K562 (cell line): ENCODE data around the gene LCP2. TPM values are rescaled to one million over a fixed set of nuclear protein-coding genes. Genes with fewer than 3 reads are reported as not detected.

Source experiments
- ARID1B ChIP-seq: fragments of 450-650 bp; IDR thresholded peaks from 2 replicates; pipeline ENCODE4 v1.6.1; 2016; ENCODE audit warnings: antibody characterized with exemption, mild to moderate bottlenecking, inconsistent platforms
- CTBP1 ChIP-seq: fragments of 450-650 bp; IDR thresholded peaks from 2 replicates; pipeline ENCODE4 v1.6.1; 2016; ENCODE audit warnings: borderline replicate concordance
- EP300 ChIP-seq: IDR thresholded peaks from 2 replicates; pipeline ENCODE4 v1.6.1; 2012; ENCODE audit warnings: low read length, improper control_type of control experiment
- HNRNPK ChIP-seq: fragments of 200-400 bp; formaldehyde crosslinking; IDR thresholded peaks from one replicate; pipeline ENCODE4 v1.6.1; 2018; ENCODE audit warnings: mild to moderate bottlenecking, low read depth, low read length; ENCODE audit not compliant: poor library complexity, severe bottlenecking
- JUND ChIP-seq, 2 experiments: IDR thresholded peaks; 2 replicates in 1 of 2; 3 replicates in 1 of 2; pipeline ENCODE4 v1.6.1; 2011; ENCODE audit warnings: borderline replicate concordance in 2 of 2, low read depth in 2 of 2, low read length in 2 of 2, improper control_type of control experiment in 1 of 2, missing biosample characterization in 1 of 2, missing genetic modification characterization in 1 of 2, missing genetic modification reagents in 1 of 2
- NFIC ChIP-seq: fragments of 450-650 bp; IDR thresholded peaks from 2 replicates; pipeline ENCODE4 v1.6.1; 2017; ENCODE audit warnings: mild to moderate bottlenecking, inconsistent platforms
- SMAD3 ChIP-seq: fragments of 450-650 bp; formaldehyde crosslinking; conservative IDR thresholded peaks from 2 replicates; pipeline ENCODE4 v1.4.0; 2020; ENCODE audit warnings: mild to moderate bottlenecking
- SRF ChIP-seq, 2 experiments: fragments of 250-450, 450-650 bp in 1 of 2; sonication (Bioruptor Pico) in 1 of 2; sonication (generic) in 1 of 2; formaldehyde crosslinking; IDR thresholded peaks; 2 replicates each; pipeline versions ENCODE4 v1.5.0 to v1.5.1; 2020 to 2022; ENCODE audit warnings: mild to moderate bottlenecking in 1 of 2, missing genetic modification reagents in 1 of 2
- STAT5A ChIP-seq: IDR thresholded peaks from 2 replicates; pipeline ENCODE4 v1.6.1; 2012; ENCODE audit warnings: low read length, inconsistent platforms, borderline replicate concordance
- TCF3 ChIP-seq: sonication (generic); formaldehyde crosslinking; IDR thresholded peaks from 2 replicates; pipeline ENCODE4 v1.4.0; 2020; ENCODE audit warnings: mild to moderate bottlenecking, missing genetic modification reagents
- VEZF1 ChIP-seq: fragments of 200-800 bp; sonication (Bioruptor generic); IDR thresholded peaks from 2 replicates; pipeline ENCODE4 v1.6.1; 2017; ENCODE audit warnings: missing genetic modification characterization, missing compliant biosample characterization
- ZNF175 ChIP-seq: fragments of 200-800 bp; sonication (Bioruptor generic); IDR thresholded peaks from 2 replicates; pipeline ENCODE4 v1.6.1; 2016; ENCODE audit warnings: low read depth, mild to moderate bottlenecking, missing genetic modification characterization, missing compliant biosample characterization
- polyA plus RNA-seq, 8 experiments: library from polyadenylated mRNA; depleted of rRNA in 4 of 8; stranded (reverse) in 5 of 8; unstranded in 3 of 8; fragments of >200 nt; fragmentation: Nextera tagmentation in 2 of 8; fragmentation: Illumina TruSeq in 1 of 8; extraction: Ambion mirVana in 2 of 8; extraction: Trizol in 1 of 8; gene quantifications; 2 replicates each; pipeline versions ENCODE4 v1.2.1 to v1.2.3, GENCODE V29; 2011 to 2014; ENCODE audit warnings: inconsistent platforms in 1 of 8, missing spikeins in 1 of 8
- total RNA-seq, 7 experiments: library from RNA; depleted of rRNA in 6 of 7; stranded (reverse); fragments of >200 nt in 6 of 7; fragmentation: Illumina TruSeq in 2 of 7; extraction: Trizol in 2 of 7; gene quantifications; 2 replicates each; pipeline versions ENCODE4 v1.2.1 to v1.2.3, GENCODE V29; 2011 to 2021; ENCODE audit warnings: low replicate concordance in 1 of 7
- TF ChIP-seq, protein P1 (sequence below): fragments of 250-450 bp; sonication (Bioruptor Pico); IDR thresholded peaks from 2 replicates; pipeline ENCODE4 v1.4.0; 2020

The LCP2 gene
- total and polyA plus RNA-seq, 9 of the 15 experiments (the other 6 are each of a cell fraction or from before 2014, with no cell fraction given) = 4.0 to 31.3 (median 14.6) TPM

GRCh38 chr5:170316937-170317336 lies 19.4 kb upstream of the LCP2 start (continued):
- TF ChIP-seq JUND (IDR thresholded peaks at IDR 0.05; ENCODE audit: borderline replicate concordance, low read depth, low read length) (peak; percentile 45; the same call in 1 of the 2 replicates), JUND (tag; IDR thresholded peaks at IDR 0.05; ENCODE audit: borderline replicate concordance, low read depth, low read length) (peak; percentile 42; the same call in 1 of the 3 replicates), SRF (CRISPR knock-in tag; IDR thresholded peaks at IDR 0.05) (no peak), EP300 (peak; percentile 27; the same call in 1 of the 2 replicates), CTBP1 (peak; percentile 66; the same call in 1 of the 2 replicates), VEZF1 (CRISPR knock-in tag) (peak; percentile 17; the same call in 1 of the 2 replicates), TCF3 (peak; percentile 54), SMAD3 (CRISPR knock-in tag) (0 out of 2 replicates have a peak, but pooled peaks have one; percentile 54), ARID1B (peak; percentile 58), NFIC (peak; percentile 65), HNRNPK (no peak), ZNF175 (0 out of 2 replicates have a peak, but pooled peaks have one; percentile 37), STAT5A (0 out of 2 replicates have a peak, but pooled peaks have one; percentile 17)
- TF ChIP-seq, protein P1, sequence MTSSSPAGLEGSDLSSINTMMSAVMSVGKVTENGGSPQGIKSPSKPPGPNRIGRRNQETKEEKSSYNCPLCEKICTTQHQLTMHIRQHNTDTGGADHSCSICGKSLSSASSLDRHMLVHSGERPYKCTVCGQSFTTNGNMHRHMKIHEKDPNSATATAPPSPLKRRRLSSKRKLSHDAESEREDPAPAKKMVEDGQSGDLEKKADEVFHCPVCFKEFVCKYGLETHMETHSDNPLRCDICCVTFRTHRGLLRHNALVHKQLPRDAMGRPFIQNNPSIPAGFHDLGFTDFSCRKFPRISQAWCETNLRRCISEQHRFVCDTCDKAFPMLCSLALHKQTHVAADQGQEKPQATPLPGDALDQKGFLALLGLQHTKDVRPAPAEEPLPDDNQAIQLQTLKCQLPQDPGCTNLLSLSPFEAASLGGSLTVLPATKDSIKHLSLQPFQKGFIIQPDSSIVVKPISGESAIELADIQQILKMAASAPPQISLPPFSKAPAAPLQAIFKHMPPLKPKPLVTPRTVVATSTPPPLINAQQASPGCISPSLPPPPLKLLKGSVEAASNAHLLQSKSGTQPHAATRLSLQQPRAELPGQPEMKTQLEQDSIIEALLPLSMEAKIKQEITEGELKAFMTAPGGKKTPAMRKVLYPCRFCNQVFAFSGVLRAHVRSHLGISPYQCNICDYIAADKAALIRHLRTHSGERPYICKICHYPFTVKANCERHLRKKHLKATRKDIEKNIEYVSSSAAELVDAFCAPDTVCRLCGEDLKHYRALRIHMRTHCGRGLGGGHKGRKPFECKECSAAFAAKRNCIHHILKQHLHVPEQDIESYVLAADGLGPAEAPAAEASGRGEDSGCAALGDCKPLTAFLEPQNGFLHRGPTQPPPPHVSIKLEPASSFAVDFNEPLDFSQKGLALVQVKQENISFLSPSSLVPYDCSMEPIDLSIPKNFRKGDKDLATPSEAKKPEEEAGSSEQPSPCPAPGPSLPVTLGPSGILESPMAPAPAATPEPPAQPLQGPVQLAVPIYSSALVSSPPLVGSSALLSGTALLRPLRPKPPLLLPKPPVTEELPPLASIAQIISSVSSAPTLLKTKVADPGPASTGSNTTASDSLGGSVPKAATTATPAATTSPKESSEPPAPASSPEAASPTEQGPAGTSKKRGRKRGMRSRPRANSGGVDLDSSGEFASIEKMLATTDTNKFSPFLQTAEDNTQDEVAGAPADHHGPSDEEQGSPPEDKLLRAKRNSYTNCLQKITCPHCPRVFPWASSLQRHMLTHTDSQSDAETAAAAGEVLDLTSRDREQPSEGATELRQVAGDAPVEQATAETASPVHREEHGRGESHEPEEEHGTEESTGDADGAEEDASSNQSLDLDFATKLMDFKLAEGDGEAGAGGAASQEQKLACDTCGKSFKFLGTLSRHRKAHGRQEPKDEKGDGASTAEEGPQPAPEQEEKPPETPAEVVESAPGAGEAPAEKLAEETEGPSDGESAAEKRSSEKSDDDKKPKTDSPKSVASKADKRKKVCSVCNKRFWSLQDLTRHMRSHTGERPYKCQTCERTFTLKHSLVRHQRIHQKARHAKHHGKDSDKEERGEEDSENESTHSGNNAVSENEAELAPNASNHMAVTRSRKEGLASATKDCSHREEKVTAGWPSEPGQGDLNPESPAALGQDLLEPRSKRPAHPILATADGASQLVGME = peak; percentile 91; the same call in 1 of the 2 replicates
